ENCODE results near the gene ZNF611.
"Not testable (repeated sequence)": the region's sequence is repeated elsewhere in the genome, so short reads cannot be mapped to it uniquely, and the experiment has no call there.

ZNF611 gene

GRCh38 chr19:52725528-52725961 is 9.3 kb downstream of the ZNF611 start:
- TF ChIP-seq POLR2A (IDR thresholded peaks at IDR 0.05; ENCODE audit: low read depth, low read length): no peak
- FAIRE-seq (no peak), DNase-seq (ENCODE audit: insufficient read length, low spot score) (no peak)

- no peak for FAIRE-seq
- DNase-seq (ENCODE audit: insufficient read length, low spot score): no peak
- no peak for TF ChIP-seq POLR2A (IDR thresholded peaks at IDR 0.05; ENCODE audit: low read depth, low read length)
Measured at GRCh38 chr19:52724701-52725514, 9.9 kb downstream of the ZNF611 start.

GRCh38 chr19:52723907-52724598 is 10.8 kb downstream of the ZNF611 start:
- not testable (repeated sequence) for FAIRE-seq; DNase-seq (ENCODE audit: insufficient read length, low spot score)

GRCh38 chr19:52722062-52723003 is 12.5 kb downstream of the ZNF611 start:
- no peak for TF ChIP-seq POLR2A (IDR thresholded peaks at IDR 0.05; ENCODE audit: low read depth, low read length)
- FAIRE-seq (peak; percentile 48), DNase-seq (ENCODE audit: insufficient read length, low spot score) (peak; percentile 77)

- not testable (repeated sequence) for FAIRE-seq; DNase-seq (ENCODE audit: insufficient read length, low spot score)
Measured at GRCh38 chr19:52720541-52720940, 14.3 kb downstream of the ZNF611 start.

GRCh38 chr19:52716522-52716921 is 18.3 kb downstream of the ZNF611 start:
- no peak for FAIRE-seq
- TF ChIP-seq POLR2A (IDR thresholded peaks at IDR 0.05; ENCODE audit: low read depth, low read length): no peak
- no peak for DNase-seq (ENCODE audit: insufficient read length, low spot score)

- DNase-seq (ENCODE audit: insufficient read length, low spot score); FAIRE-seq: not testable (repeated sequence)
Measured at GRCh38 chr19:52715902-52716301, 18.9 kb downstream of the ZNF611 start.

GRCh38 chr19:52715330-52715729 is 19.5 kb downstream of the ZNF611 start:
- FAIRE-seq: not testable (repeated sequence)

GRCh38 chr19:52713051-52713450 is 21.8 kb downstream of the ZNF611 start:
- FAIRE-seq; DNase-seq (ENCODE audit: insufficient read length, low spot score): not testable (repeated sequence)

More at GRCh38 chr19:52715330-52715729, 19.5 kb downstream of the ZNF611 start:
- DNase-seq (ENCODE audit: insufficient read length, low spot score): not testable (repeated sequence)

- FAIRE-seq; DNase-seq (ENCODE audit: insufficient read length, low spot score): not testable (repeated sequence)
Measured at GRCh38 chr19:52711661-52712060, 23.2 kb downstream of the ZNF611 start.

- DNase-seq (ENCODE audit: insufficient read length, low spot score): no peak
- no peak for TF ChIP-seq POLR2A (IDR thresholded peaks at IDR 0.05; ENCODE audit: low read depth, low read length)
- no peak for FAIRE-seq
Measured at GRCh38 chr19:52710538-52710937, 24.3 kb downstream of the ZNF611 start.

- not testable (repeated sequence) for DNase-seq (ENCODE audit: insufficient read length, low spot score); FAIRE-seq
Measured at GRCh38 chr19:52705615-52706014, 29.2 kb downstream of the ZNF611 start.

GRCh38 chr19:52703917-52704316 is 30.9 kb downstream of the ZNF611 start:
- FAIRE-seq (no peak), DNase-seq (ENCODE audit: insufficient read length, low spot score) (no peak)
- TF ChIP-seq POLR2A (IDR thresholded peaks at IDR 0.05; ENCODE audit: low read depth, low read length): no peak

- TF ChIP-seq POLR2A (IDR thresholded peaks at IDR 0.05; ENCODE audit: low read depth, low read length): no peak
- FAIRE-seq (no peak), DNase-seq (ENCODE audit: insufficient read length, low spot score) (no peak)
Measured at GRCh38 chr19:52700673-52701072, 34.2 kb downstream of the ZNF611 start.

- FAIRE-seq; DNase-seq (ENCODE audit: insufficient read length, low spot score): not testable (repeated sequence)
Measured at GRCh38 chr19:52699555-52699954, 35.3 kb downstream of the ZNF611 start.

Measured in H54 (cell line).